RWPE2 (cell line): ENCODE measurements around the gene HOXB4.

Experiments
- ATAC-seq: fragments of 200-7000 bp; cut with Tn5 transposase; 3 replicates; pipeline ENCODE4 v1.9.1; 2021; ENCODE audit warnings: low read depth
- DNase-seq: peaks from one replicate; pipeline ENCODE4 v3.0.0-alpha.2; 2020; ENCODE audit warnings: low spot score
- H3K27ac ChIP-seq: fragments of 450-650 bp; 2 replicates; pipeline ENCODE4 v1.5.1; 2017; ENCODE audit warnings: mild to moderate bottlenecking; ENCODE audit not compliant: poor library complexity, severe bottlenecking
- H3K27me3 ChIP-seq: fragments of 250-450 bp; sonication (Bioruptor Pico); 2 replicates; pipeline ENCODE4 v1.5.1; 2021; ENCODE audit warnings: mild to moderate bottlenecking, moderate library complexity; ENCODE audit not compliant: insufficient read depth, poor library complexity, severe bottlenecking
- H3K36me3 ChIP-seq: fragments of 250-450 bp; sonication (Bioruptor Pico); 2 replicates; pipeline ENCODE4 v1.5.1; 2020; ENCODE audit warnings: low read depth, mild to moderate bottlenecking, moderate library complexity
- H3K4me1 ChIP-seq: fragments of 250-450 bp; sonication (Bioruptor Pico); 2 replicates; pipeline ENCODE4 v1.5.1; 2021; ENCODE audit warnings: mild to moderate bottlenecking, moderate library complexity; ENCODE audit not compliant: insufficient read depth, poor library complexity, severe bottlenecking
- H3K4me3 ChIP-seq: fragments of 250-450 bp; sonication (Bioruptor Pico); 2 replicates; pipeline ENCODE4 v1.5.1; 2021; ENCODE audit warnings: mild to moderate bottlenecking, moderate library complexity; ENCODE audit not compliant: severe bottlenecking
- H3K9me3 ChIP-seq: fragments of 250-450 bp; sonication (Bioruptor Pico); 2 replicates; pipeline ENCODE4 v1.5.1; 2021; ENCODE audit warnings: mild to moderate bottlenecking, moderate library complexity; ENCODE audit not compliant: severe bottlenecking
- CTCF ChIP-seq: fragments of 450-650 bp; IDR thresholded peaks from one replicate; pipeline ENCODE4 v1.5.1; 2017; ENCODE audit warnings: mild to moderate bottlenecking, moderate library complexity; ENCODE audit not compliant: poor library complexity, severe bottlenecking

The HOXB4 gene

GRCh38 chr17:48575066-48575582 is 3.0 kb downstream of the HOXB4 start:
- Histone ChIP-seq H3K36me3 (peaks cover 5% of the 10 kb centered on the region), H3K4me1 (peaks cover 5% of the 10 kb centered on the region), H3K27ac (no peak overlapping the region), H3K4me3 (no peak overlapping the region), H3K27me3 (no peaks in the 10 kb centered on the region), H3K9me3 (no peaks in the 10 kb centered on the region)
- ATAC-seq (no peak), DNase-seq (no peak)
- no peak for TF ChIP-seq CTCF

GRCh38 chr17:48574505-48575065 is 3.6 kb downstream of the HOXB4 start:
- Histone ChIP-seq H3K27ac (no peak overlapping the region), H3K36me3 (peaks cover 5% of the 10 kb centered on the region), H3K27me3 (no peaks in the 10 kb centered on the region), H3K4me3 (no peak overlapping the region), H3K4me1 (peaks cover 5% of the 10 kb centered on the region), H3K9me3 (no peaks in the 10 kb centered on the region)
- DNase-seq = no peak
- no peak for ATAC-seq
- no peak for TF ChIP-seq CTCF

GRCh38 chr17:48571826-48572417 is 6.2 kb downstream of the HOXB4 start:
- no peaks in the 10 kb centered on the region for H3K9me3 ChIP-seq
- no peak overlapping the region for H3K4me3 ChIP-seq
- DNase-seq (no peak), ATAC-seq (no peak)
- H3K4me1 ChIP-seq = peaks cover 5% of the 10 kb centered on the region
- H3K36me3 ChIP-seq = peaks cover 5% of the 10 kb centered on the region
- H3K27ac ChIP-seq = no peak overlapping the region
- TF ChIP-seq CTCF = no peak
- H3K27me3 ChIP-seq = no peaks in the 10 kb centered on the region

- ATAC-seq = no peak
- H3K4me3 ChIP-seq = no peak overlapping the region
- peaks cover 4% of the 10 kb centered on the region for H3K36me3 ChIP-seq
- H3K9me3 ChIP-seq = no peaks in the 10 kb centered on the region
- H3K4me1 ChIP-seq = peaks cover 5% of the 10 kb centered on the region
- TF ChIP-seq CTCF = no peak
- no peaks in the 10 kb centered on the region for H3K27me3 ChIP-seq
- no peak overlapping the region for H3K27ac ChIP-seq
- no peak for DNase-seq
Measured at GRCh38 chr17:48571024-48571818, 6.9 kb downstream of the HOXB4 start.
